CD4-positive, alpha-beta T cell treated with Interleukin-1 beta for 1 hour (primary cell): ENCODE results near the gene PLAAT2.
"Not testable (repeated sequence)": the region's sequence is repeated elsewhere in the genome, so short reads cannot be mapped to it uniquely, and the experiment has no call there.

Source experiments
- DNase-seq, 2 donors: peaks; one replicate each; pipeline ENCODE4 v3.0.0-alpha.2; 2020 to 2022

Gene PLAAT2

GRCh38 chr11:63563201-63564055, at the start of gene PLAAT2:
TSS of gene PLAAT2 (minus strand) at chr11:63563379. CDS start at chr11:63563324, 55 bp downstream.
- DNase-seq, result no peak

- no peak for DNase-seq
These were observed 49.0 kb upstream of the PLAAT2 start for GRCh38 chr11:63612181-63612580.

- DNase-seq, result no peak
These were observed 48.2 kb upstream of the PLAAT2 start for GRCh38 chr11:63611395-63611747.

- no peak for DNase-seq
These were observed 47.6 kb upstream of the PLAAT2 start for GRCh38 chr11:63610604-63611394.

- no peak for DNase-seq
These were observed 46.9 kb upstream of the PLAAT2 start for GRCh38 chr11:63609971-63610580.

- DNase-seq, result no peak
These were observed 46.4 kb upstream of the PLAAT2 start for GRCh38 chr11:63609536-63609935.

GRCh38 chr11:63608353-63609345, 45.5 kb upstream of the PLAAT2 start:
- no peak for DNase-seq

GRCh38 chr11:63603180-63603518, 40.0 kb upstream of the PLAAT2 start:
- no peak for DNase-seq

- not testable (repeated sequence) for DNase-seq
These were observed 39.4 kb upstream of the PLAAT2 start for GRCh38 chr11:63602290-63603179.

GRCh38 chr11:63599211-63600122, 36.3 kb upstream of the PLAAT2 start:
- DNase-seq, result no peak

GRCh38 chr11:63598556-63598955, 35.4 kb upstream of the PLAAT2 start:
- DNase-seq, result no peak

GRCh38 chr11:63595296-63595695, 32.1 kb upstream of the PLAAT2 start:
- no peak for DNase-seq

GRCh38 chr11:63592975-63593395, 29.8 kb upstream of the PLAAT2 start:
- DNase-seq, result no peak

GRCh38 chr11:63590024-63590788, 27.0 kb upstream of the PLAAT2 start:
- DNase-seq, result no peak

GRCh38 chr11:63589000-63589399, 25.8 kb upstream of the PLAAT2 start:
- DNase-seq, result no peak

GRCh38 chr11:63586451-63587166, 23.4 kb upstream of the PLAAT2 start:
- DNase-seq, result no peak

- no peak for DNase-seq
These were observed 20.1 kb upstream of the PLAAT2 start for GRCh38 chr11:63583357-63583677.

- not testable (repeated sequence) for DNase-seq
These were observed 18.0 kb upstream of the PLAAT2 start for GRCh38 chr11:63581224-63581623.

GRCh38 chr11:63578882-63579281, 15.7 kb upstream of the PLAAT2 start:
- not testable (repeated sequence) for DNase-seq
